ENCODE measurements around the gene NEBL. TPM values are rescaled to one million over a fixed set of nuclear protein-coding genes. Genes with fewer than 3 reads are reported as not detected.

The NEBL gene
- total and polyA plus RNA-seq, 2 experiments from 2014 or later, result 2.3 to 11.4 TPM

DNA sequence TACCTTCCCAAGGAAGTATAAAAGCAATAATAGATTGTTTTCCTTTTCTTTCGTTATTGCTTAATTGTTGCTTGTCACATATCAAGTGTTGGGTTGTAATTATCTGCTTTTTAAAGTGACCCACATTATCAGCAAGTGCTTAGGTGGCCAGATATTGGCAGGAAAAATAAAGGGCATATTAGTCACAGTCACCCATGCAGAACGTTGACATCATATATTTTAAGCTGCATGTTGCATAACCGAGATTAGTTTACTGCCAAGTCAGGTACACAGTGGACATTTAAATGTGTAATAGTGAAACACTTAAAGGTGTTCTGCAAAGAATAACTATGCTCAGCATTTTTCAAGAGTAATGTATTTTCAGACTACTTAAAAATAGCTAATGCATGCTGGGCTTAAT lies 11.4 kb downstream of the NEBL start (continued):
- TF ChIP-seq ZNF462 (CRISPR knock-in tag; IDR thresholded peaks at IDR 0.05), result no peak

- peaks cover 9% of the 10 kb centered on the region; the same call in 1 of the 2 replicates for H3K9me2 ChIP-seq (ENCODE audit: insufficient read depth)
- H3K27ac Mint-ChIP-seq, result no peak overlapping the region
- no peaks in the 10 kb centered on the region for H3K4me1 ChIP-seq (ENCODE audit: insufficient read depth)
- no peak overlapping the region for H3K4me2 ChIP-seq
- no peaks in the 10 kb centered on the region for H3K9me3 Mint-ChIP-seq
- no peak for ATAC-seq
- no peaks in the 10 kb centered on the region for H3K79me2 ChIP-seq (replicated peaks; ENCODE audit: insufficient read depth)
- no peak for DNase-seq (ENCODE audit: low spot score)
- peaks cover 1% of the 10 kb centered on the region for H3K27me3 Mint-ChIP-seq (ENCODE audit: insufficient read depth, low read depth, poor library complexity)
- no peaks in the 10 kb centered on the region for H4K20me1 ChIP-seq (replicated peaks; ENCODE audit: insufficient read depth)
- no peaks in the 10 kb centered on the region for H3K36me3 ChIP-seq (ENCODE audit: insufficient read depth)
- H3K4me3 Mint-ChIP-seq, result no peak overlapping the region
- no peaks in the 10 kb centered on the region for H3K27me3 ChIP-seq (ENCODE audit: insufficient read depth)
- H3K36me3 Mint-ChIP-seq (ENCODE audit: low read depth), result no peaks in the 10 kb centered on the region
- H3K4me3 ChIP-seq, result no peak overlapping the region
- H3K27ac ChIP-seq (ENCODE audit: low read depth), result no peak overlapping the region
- no peak overlapping the region for H2AFZ ChIP-seq
- no peaks in the 10 kb centered on the region for H3K4me1 Mint-ChIP-seq
- H3F3A ChIP-seq (replicated peaks; ENCODE audit: low read depth), result no peaks in the 10 kb centered on the region
- TF ChIP-seq CREB1 (CRISPR knock-in tag; IDR thresholded peaks at IDR 0.05; ENCODE audit: low read depth), result no peak
- TF ChIP-seq NANOG (IDR thresholded peaks at IDR 0.05; ENCODE audit: borderline replicate concordance), result no peak
- no peak for TF ChIP-seq ZNF331 (CRISPR knock-in tag; IDR thresholded peaks at IDR 0.05; ENCODE audit: low read depth)
- no peak for TF ChIP-seq REST (IDR thresholded peaks at IDR 0.05; ENCODE audit: unreplicated experiment)
- TF ChIP-seq POLR2AphosphoS5 (IDR thresholded peaks at IDR 0.05; ENCODE audit: low read depth), result no peak
- TF ChIP-seq ZNF462 (CRISPR knock-in tag; IDR thresholded peaks at IDR 0.05), result no peak
- no peak for TF ChIP-seq JUNB (IDR thresholded peaks at IDR 0.05; ENCODE audit: unreplicated experiment)
Observed at GRCh38 chr10:20883552-20883951, 13.6 kb downstream of the NEBL start.

Measured in GM23338 (cell line).